Measurements from ENCODE around the gene AIG1. TPM values are rescaled to one million over a fixed set of nuclear protein-coding genes. Genes with fewer than 3 reads are reported as not detected.

Gene AIG1
- total RNA-seq, 2 experiments from 2014 or later: 7.4 to 8.4 TPM

DNA sequence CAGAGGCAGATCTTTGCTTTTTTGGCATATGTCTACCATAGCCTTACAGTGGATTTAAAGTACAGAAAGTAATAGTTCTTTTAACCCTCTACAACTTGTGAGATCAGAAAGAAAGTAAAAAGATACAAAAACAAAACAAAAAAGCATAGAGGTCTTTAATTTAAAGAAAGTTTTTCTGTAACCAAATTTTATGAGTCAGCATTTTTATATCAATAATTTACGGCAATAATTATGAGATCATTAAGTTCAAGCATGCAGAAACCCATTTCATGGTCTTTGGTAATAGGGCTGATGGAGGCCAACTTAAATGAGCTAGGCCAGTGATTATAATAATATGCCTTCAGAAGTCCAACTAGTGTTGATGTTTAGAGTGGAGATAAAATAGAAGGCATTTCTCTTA, 145.9 kb downstream of the AIG1 start:
- Mint-ChIP-seq H3K4me3 (no peak overlapping the region), H3K9me3 (peaks cover 5% of the 10 kb centered on the region), H3K27ac (no peak overlapping the region), H3K4me1 (ENCODE audit: low read depth) (no peaks in the 10 kb centered on the region), H3K27me3 (no peaks in the 10 kb centered on the region), H3K36me3 (ENCODE audit: low read depth) (peaks cover 9% of the 10 kb centered on the region)
- Histone ChIP-seq H3K27me3 (ENCODE audit: control insufficient read depth in 1 of 2, insufficient read depth in 2 of 2, low read length in 2 of 2) (no peaks in the 10 kb centered on the region), H3K9me3 (ENCODE audit: control insufficient read depth in 1 of 2, insufficient read depth in 1 of 2, low read length in 2 of 2) (no peaks in the 10 kb centered on the region), H3K4me1 (ENCODE audit: insufficient read depth, low read length) (no peaks in the 10 kb centered on the region), H3K27ac (ENCODE audit: low read depth in 1 of 2, low read length in 2 of 2) (no peak overlapping the region), H3K4me3 (ENCODE audit: low read length) (no peak overlapping the region), H3K36me3 (ENCODE audit: insufficient read depth, low read length) (no peaks in the 10 kb centered on the region)
- DNase-seq (no peak), ATAC-seq (ENCODE audit: poor library complexity) (no peak)
- TF ChIP-seq, protein P1, sequence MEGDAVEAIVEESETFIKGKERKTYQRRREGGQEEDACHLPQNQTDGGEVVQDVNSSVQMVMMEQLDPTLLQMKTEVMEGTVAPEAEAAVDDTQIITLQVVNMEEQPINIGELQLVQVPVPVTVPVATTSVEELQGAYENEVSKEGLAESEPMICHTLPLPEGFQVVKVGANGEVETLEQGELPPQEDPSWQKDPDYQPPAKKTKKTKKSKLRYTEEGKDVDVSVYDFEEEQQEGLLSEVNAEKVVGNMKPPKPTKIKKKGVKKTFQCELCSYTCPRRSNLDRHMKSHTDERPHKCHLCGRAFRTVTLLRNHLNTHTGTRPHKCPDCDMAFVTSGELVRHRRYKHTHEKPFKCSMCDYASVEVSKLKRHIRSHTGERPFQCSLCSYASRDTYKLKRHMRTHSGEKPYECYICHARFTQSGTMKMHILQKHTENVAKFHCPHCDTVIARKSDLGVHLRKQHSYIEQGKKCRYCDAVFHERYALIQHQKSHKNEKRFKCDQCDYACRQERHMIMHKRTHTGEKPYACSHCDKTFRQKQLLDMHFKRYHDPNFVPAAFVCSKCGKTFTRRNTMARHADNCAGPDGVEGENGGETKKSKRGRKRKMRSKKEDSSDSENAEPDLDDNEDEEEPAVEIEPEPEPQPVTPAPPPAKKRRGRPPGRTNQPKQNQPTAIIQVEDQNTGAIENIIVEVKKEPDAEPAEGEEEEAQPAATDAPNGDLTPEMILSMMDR (IDR thresholded peaks at IDR 0.05): no peak
- CTCF ChIA-PET: no interaction called here
- POLR2A ChIA-PET: no interaction called here
- intact Hi-C loops (cut with DNase I, micrococcal nuclease): no loop called here

GRCh38 chr6:143210420-143210819, 149.7 kb downstream of the AIG1 start:
- ChIA-PET POLR2A (no interaction called here), CTCF (no interaction called here)
- no peak for DNase-seq
- H3K4me3 ChIP-seq (ENCODE audit: low read length): no peak overlapping the region
- no peaks in the 10 kb centered on the region for H3K27me3 ChIP-seq (ENCODE audit: control insufficient read depth in 1 of 2, insufficient read depth in 2 of 2, low read length in 2 of 2)
- H3K27ac Mint-ChIP-seq: no peak overlapping the region
- intact Hi-C loops (cut with DNase I, micrococcal nuclease): no loop called here
- H3K27ac ChIP-seq (ENCODE audit: low read depth in 1 of 2, low read length in 2 of 2): no peak overlapping the region
- no peaks in the 10 kb centered on the region for H3K4me1 ChIP-seq (ENCODE audit: insufficient read depth, low read length)
- H3K27me3 Mint-ChIP-seq: no peaks in the 10 kb centered on the region
- no peak overlapping the region for H3K4me3 Mint-ChIP-seq
- TF ChIP-seq, protein P1 (IDR thresholded peaks at IDR 0.05): no peak
- no peaks in the 10 kb centered on the region for H3K4me1 Mint-ChIP-seq (ENCODE audit: low read depth)
- no peaks in the 10 kb centered on the region for H3K36me3 ChIP-seq (ENCODE audit: insufficient read depth, low read length)
- H3K9me3 ChIP-seq (ENCODE audit: control insufficient read depth in 1 of 2, insufficient read depth in 1 of 2, low read length in 2 of 2): no peaks in the 10 kb centered on the region
- no peaks in the 10 kb centered on the region for H3K36me3 Mint-ChIP-seq (ENCODE audit: low read depth)
- ATAC-seq (ENCODE audit: poor library complexity): no peak
- peaks cover 2% of the 10 kb centered on the region for H3K9me3 Mint-ChIP-seq

DNA sequence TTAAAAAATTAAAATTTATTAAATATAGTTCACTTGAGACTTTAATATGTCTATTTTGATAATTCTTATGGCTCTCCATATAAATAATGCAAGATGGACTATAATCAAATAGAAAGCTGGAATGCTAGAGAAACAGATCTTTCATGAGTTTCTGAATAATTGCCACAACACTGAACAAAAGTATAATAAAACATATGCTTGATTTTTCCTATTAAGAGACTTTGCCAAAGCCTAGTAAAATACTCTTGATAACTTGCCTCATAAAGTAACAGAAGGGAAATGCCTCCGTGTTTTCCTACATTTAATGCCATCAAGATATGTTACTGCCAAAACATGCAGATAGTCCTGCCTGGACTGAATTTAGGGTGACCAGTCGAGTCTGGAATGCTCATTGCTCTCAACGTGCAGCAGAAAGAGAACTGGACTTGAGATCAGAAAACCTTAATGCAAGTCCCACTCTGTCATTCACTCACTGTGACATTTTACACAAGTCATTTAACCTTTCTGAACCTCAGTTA, 153.2 kb downstream of the AIG1 start:
- DNase-seq (no peak), ATAC-seq (ENCODE audit: poor library complexity) (no peak)
- H3K4me1 ChIP-seq (ENCODE audit: insufficient read depth, low read length): no peaks in the 10 kb centered on the region
- Mint-ChIP-seq H3K27ac (no peak overlapping the region), H3K4me1 (ENCODE audit: low read depth) (no peaks in the 10 kb centered on the region), H3K4me3 (no peak overlapping the region), H3K9me3 (peaks cover 2% of the 10 kb centered on the region), H3K36me3 (ENCODE audit: low read depth) (no peaks in the 10 kb centered on the region), H3K27me3 (no peaks in the 10 kb centered on the region)
- TF ChIP-seq, protein P1 (IDR thresholded peaks at IDR 0.05): no peak
- no peaks in the 10 kb centered on the region for H3K27me3 ChIP-seq (ENCODE audit: control insufficient read depth in 1 of 2, insufficient read depth in 2 of 2, low read length in 2 of 2)
- H3K36me3 ChIP-seq (ENCODE audit: insufficient read depth, low read length): no peaks in the 10 kb centered on the region
- ChIA-PET CTCF (no interaction called here), POLR2A (no interaction called here)
- no peak overlapping the region for H3K27ac ChIP-seq (ENCODE audit: low read depth in 1 of 2, low read length in 2 of 2)
- H3K4me3 ChIP-seq (ENCODE audit: low read length): no peak overlapping the region
- intact Hi-C loops (cut with DNase I, micrococcal nuclease): no loop called here
- no peaks in the 10 kb centered on the region for H3K9me3 ChIP-seq (ENCODE audit: control insufficient read depth in 1 of 2, insufficient read depth in 1 of 2, low read length in 2 of 2)
